ENCODE data around the gene KRTAP5-8. TPM values are rescaled to one million over a fixed set of nuclear protein-coding genes. Genes with fewer than 3 reads are reported as not detected.
A peak's percentile ranks its signal among the peaks of the same experiment; 100 is the strongest.
"Not testable (repeated sequence)": the region's sequence is repeated elsewhere in the genome, so short reads cannot be mapped to it uniquely, and the experiment has no call there.

Gene KRTAP5-8
- total and polyA plus RNA-seq, 2 donors (not counting 1 experiment from before 2014, with no cell fraction given): not detected

GRCh38 chr11:71568704-71569349 is 31.0 kb downstream of the KRTAP5-8 start:
- H3K4me3 ChIP-seq (replicated peaks in 1 of 4; ENCODE audit: control extremely low read depth in 1 of 4, insufficient read depth in 1 of 4, low read depth in 3 of 4, low read length in 4 of 4): no peak overlapping the region
- H3K36me3 ChIP-seq (ENCODE audit: control insufficient read depth, insufficient read depth, low read length): no peaks in the 10 kb centered on the region
- peak in 1 of 2 donors; percentile 29 for DNase-seq (ENCODE audit: low read depth in 2 of 2)
- H3K27ac ChIP-seq (ENCODE audit: insufficient read depth, low read length): no peak overlapping the region
- no peak overlapping the region for H3K4me2 ChIP-seq (ENCODE audit: extremely low read depth, insufficient read depth, low read length)
- no peaks in the 10 kb centered on the region for H3K4me1 ChIP-seq (ENCODE audit: control insufficient read depth, extremely low read depth, insufficient read depth, low read length)
- H4K20me1 ChIP-seq (ENCODE audit: control insufficient read depth, extremely low read depth, insufficient read depth, low read length): no peaks in the 10 kb centered on the region
- TF ChIP-seq, protein P1, sequence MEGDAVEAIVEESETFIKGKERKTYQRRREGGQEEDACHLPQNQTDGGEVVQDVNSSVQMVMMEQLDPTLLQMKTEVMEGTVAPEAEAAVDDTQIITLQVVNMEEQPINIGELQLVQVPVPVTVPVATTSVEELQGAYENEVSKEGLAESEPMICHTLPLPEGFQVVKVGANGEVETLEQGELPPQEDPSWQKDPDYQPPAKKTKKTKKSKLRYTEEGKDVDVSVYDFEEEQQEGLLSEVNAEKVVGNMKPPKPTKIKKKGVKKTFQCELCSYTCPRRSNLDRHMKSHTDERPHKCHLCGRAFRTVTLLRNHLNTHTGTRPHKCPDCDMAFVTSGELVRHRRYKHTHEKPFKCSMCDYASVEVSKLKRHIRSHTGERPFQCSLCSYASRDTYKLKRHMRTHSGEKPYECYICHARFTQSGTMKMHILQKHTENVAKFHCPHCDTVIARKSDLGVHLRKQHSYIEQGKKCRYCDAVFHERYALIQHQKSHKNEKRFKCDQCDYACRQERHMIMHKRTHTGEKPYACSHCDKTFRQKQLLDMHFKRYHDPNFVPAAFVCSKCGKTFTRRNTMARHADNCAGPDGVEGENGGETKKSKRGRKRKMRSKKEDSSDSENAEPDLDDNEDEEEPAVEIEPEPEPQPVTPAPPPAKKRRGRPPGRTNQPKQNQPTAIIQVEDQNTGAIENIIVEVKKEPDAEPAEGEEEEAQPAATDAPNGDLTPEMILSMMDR (conservative IDR thresholded peaks at IDR 0.05 in 1 of 2, IDR thresholded peaks at IDR 0.05 in 1 of 2; ENCODE audit: low read depth in 1 of 2, low read length in 2 of 2): no peak
- TF ChIP-seq EZH2 (IDR thresholded peaks at IDR 0.05; ENCODE audit: low read length, missing control alignments): no peak
- no peaks in the 10 kb centered on the region for H3K27me3 ChIP-seq (ENCODE audit: control insufficient read depth, insufficient read depth, low read length)
- no peak overlapping the region for H2AFZ ChIP-seq (ENCODE audit: low read length)
- no peaks in the 10 kb centered on the region for H3K79me2 ChIP-seq (ENCODE audit: control insufficient read depth, insufficient read depth, low read length)
- H3K9ac ChIP-seq (ENCODE audit: insufficient read depth, low read length): no peak overlapping the region
- H3K9me3 ChIP-seq (ENCODE audit: control insufficient read depth, insufficient read depth, low read depth, low read length): no peaks in the 10 kb centered on the region

GRCh38 chr11:71571101-71571850 is 33.5 kb downstream of the KRTAP5-8 start:
- DNase-seq (ENCODE audit: low read depth in 2 of 2); H3K9me3 ChIP-seq (ENCODE audit: control insufficient read depth, insufficient read depth, low read depth, low read length); H3K79me2 ChIP-seq (ENCODE audit: control insufficient read depth, insufficient read depth, low read length); H2AFZ ChIP-seq (ENCODE audit: low read length); H3K4me1 ChIP-seq (ENCODE audit: control insufficient read depth, extremely low read depth, insufficient read depth, low read length); H3K27ac ChIP-seq (ENCODE audit: insufficient read depth, low read length); H4K20me1 ChIP-seq (ENCODE audit: control insufficient read depth, extremely low read depth, insufficient read depth, low read length); H3K9ac ChIP-seq (ENCODE audit: insufficient read depth, low read length); H3K36me3 ChIP-seq (ENCODE audit: control insufficient read depth, insufficient read depth, low read length); H3K4me3 ChIP-seq (replicated peaks in 1 of 4; ENCODE audit: control extremely low read depth in 1 of 4, insufficient read depth in 1 of 4, low read depth in 3 of 4, low read length in 4 of 4); H3K4me2 ChIP-seq (ENCODE audit: extremely low read depth, insufficient read depth, low read length); H3K27me3 ChIP-seq (ENCODE audit: control insufficient read depth, insufficient read depth, low read length): not testable (repeated sequence)

DNA sequence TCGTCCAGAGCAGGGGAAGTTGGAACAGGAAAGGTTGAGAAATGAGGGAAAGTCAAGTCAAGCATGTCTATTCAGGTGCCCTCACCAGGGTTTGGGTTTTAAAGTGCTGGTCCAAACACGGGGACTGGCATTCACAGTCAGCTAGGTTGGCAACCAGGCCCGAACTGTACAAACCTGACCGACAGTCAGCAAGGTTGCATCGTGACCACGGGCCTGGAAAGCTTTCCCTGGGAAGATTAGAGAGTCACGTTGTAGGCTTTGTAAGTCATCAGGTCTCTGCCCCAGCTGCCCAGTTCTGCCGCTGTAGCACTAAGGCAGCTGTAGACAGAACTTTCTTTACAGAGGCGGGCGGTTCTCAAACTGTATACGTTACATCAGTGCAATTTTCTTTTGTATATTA is 35.0 kb downstream of the KRTAP5-8 start:
- no peaks in the 10 kb centered on the region for H3K79me2 ChIP-seq (ENCODE audit: control insufficient read depth, insufficient read depth, low read length)

More for the DNA sequence above, 35.0 kb downstream of the KRTAP5-8 start:
- Histone ChIP-seq H3K4me1 (ENCODE audit: control insufficient read depth, extremely low read depth, insufficient read depth, low read length) (no peaks in the 10 kb centered on the region), H3K9ac (ENCODE audit: insufficient read depth, low read length) (no peak overlapping the region), H3K27me3 (ENCODE audit: control insufficient read depth, insufficient read depth, low read length) (no peaks in the 10 kb centered on the region), H2AFZ (ENCODE audit: low read length) (no peak overlapping the region), H3K9me3 (ENCODE audit: control insufficient read depth, insufficient read depth, low read depth, low read length) (no peaks in the 10 kb centered on the region), H3K4me3 (replicated peaks in 1 of 4; ENCODE audit: control extremely low read depth in 1 of 4, insufficient read depth in 1 of 4, low read depth in 3 of 4, low read length in 4 of 4) (no peak overlapping the region), H3K27ac (ENCODE audit: insufficient read depth, low read length) (no peak overlapping the region), H3K4me2 (ENCODE audit: extremely low read depth, insufficient read depth, low read length) (no peak overlapping the region), H4K20me1 (ENCODE audit: control insufficient read depth, extremely low read depth, insufficient read depth, low read length) (no peaks in the 10 kb centered on the region), H3K36me3 (ENCODE audit: control insufficient read depth, insufficient read depth, low read length) (no peaks in the 10 kb centered on the region)
- DNase-seq (ENCODE audit: low read depth in 2 of 2): no peak
- TF ChIP-seq, protein P1 (conservative IDR thresholded peaks at IDR 0.05 in 1 of 2, IDR thresholded peaks at IDR 0.05 in 1 of 2; ENCODE audit: low read depth in 1 of 2, low read length in 2 of 2): no peak
- no peak for TF ChIP-seq EZH2 (IDR thresholded peaks at IDR 0.05; ENCODE audit: low read length, missing control alignments)

All from fibroblast of lung (primary cell).